Stomach (tissue), 9 donors: Measurements from ENCODE around the gene GALNT2. TPM values are rescaled to one million over a fixed set of nuclear protein-coding genes. Genes with fewer than 3 reads are reported as not detected.

Experiments
- DNase-seq, 2 donors: peaks; one replicate each; pipeline versions ENCODE4 v3.0.0 to v3.0.0-alpha.2; 2013 to 2019
- H3K27ac ChIP-seq, 5 donors: fragments of 200-600 bp in 4 of 5; sonication (generic) in 4 of 5; one replicate each; pipeline ENCODE4 v1.5.1; 2013 to 2019; ENCODE audit warnings: mild to moderate bottlenecking in 1 of 5, moderate library complexity in 1 of 5
- H3K27me3 ChIP-seq, 3 donors: fragments of 200-600 bp; sonication (generic); one replicate each; pipeline ENCODE4 v1.5.1; 2017 to 2019; ENCODE audit warnings: mixed run types in 1 of 3
- H3K36me3 ChIP-seq, 4 donors: fragments of 200-600 bp; sonication (generic); 1 replicate in 3 of 4; 2 replicates in 1 of 4; pipeline ENCODE4 v1.5.1; 2016 to 2019
- H3K4me1 ChIP-seq, 4 donors: fragments of 200-600 bp; sonication (generic); one replicate each; pipeline ENCODE4 v1.5.1; 2016 to 2019
- H3K4me3 ChIP-seq, 4 donors: fragments of 200-600 bp; sonication (generic) in 3 of 4; one replicate each; pipeline ENCODE4 v1.5.1; 2016 to 2019; ENCODE audit warnings: mild to moderate bottlenecking in 1 of 4
- H3K9me3 ChIP-seq, 4 donors: fragments of 200-600 bp; sonication (generic); one replicate each; pipeline ENCODE4 v1.5.1; 2016 to 2019
- CTCF ChIP-seq, 7 experiments: fragments of 450-650 bp in 4 of 7; fragments of 200-600 bp in 3 of 7; sonication (generic) in 3 of 7; IDR thresholded peaks; one replicate each; pipeline ENCODE4 v1.5.1; 2016 to 2019; ENCODE audit warnings: antibody characterized with exemption in 7 of 7, control low read depth in 2 of 7, mild to moderate bottlenecking in 1 of 7
- EP300 ChIP-seq: sonication (generic); formaldehyde crosslinking; IDR thresholded peaks from one replicate; pipeline ENCODE4 v1.6.1; 2017; ENCODE audit warnings: antibody characterized with exemption
- POLR2A ChIP-seq, 4 donors: fragments of 450-650 bp; IDR thresholded peaks; one replicate each; pipeline ENCODE4 v1.6.1; 2016; ENCODE audit warnings: antibody characterized with exemption in 4 of 4, control low read depth in 2 of 4, mild to moderate bottlenecking in 1 of 4, moderate library complexity in 1 of 4
- POLR2AphosphoS5 ChIP-seq, 3 donors: sonication (generic); formaldehyde crosslinking; IDR thresholded peaks; one replicate each; pipeline ENCODE4 v1.6.1; 2016; ENCODE audit warnings: antibody characterized with exemption in 3 of 3
- WGBS, 5 donors: extraction: QIAGEN DNeasy Blood & Tissue Kit in 3 of 5; methylation state at CpG; one replicate each; pipeline versions ENCODE4 v1.1.5 to v1.1.7; 2013 to 2018; 5-methylcytosine and 5-hydroxymethylcytosine counted together
- intact Hi-C: fragments of 100-400 bp; cut with DNase I; formaldehyde crosslinking; loops from one replicate; pipeline ENCODE4 v1.15.1; 2023; ENCODE audit warnings: low total_unique reads
- polyA plus RNA-seq, 3 donors: library from polyadenylated mRNA; stranded (reverse); fragments of 200-250 nt; gene quantifications; one replicate each; pipeline ENCODE4 v1.2.3, GENCODE V29; 2013
- total RNA-seq, 5 donors: library from RNA; depleted of rRNA; stranded (reverse); fragments of >200 nt; gene quantifications; one replicate each; pipeline versions ENCODE4 v1.1.0 to v1.2.3, GENCODE V29; 2014 to 2016
- donor health status: healthy with polysubstance abuse.
- donor health status: Bipolar disorder and iron deficiency.
- donor health status: healthy.

Gene GALNT2
- total and polyA plus RNA-seq, 8 donors, result 5.5 to 101 (median 43.1) TPM

- peaks cover 15 to 71% (median 31%) of the 10 kb centered on the region in 4 donors for H3K4me1 ChIP-seq
- no peak overlapping the region for H3K4me3 ChIP-seq
- H3K9me3 ChIP-seq, result no peaks in the 10 kb centered on the region
- no peaks in the 10 kb centered on the region for H3K27me3 ChIP-seq
- H3K36me3 ChIP-seq, result no peaks in the 10 kb centered on the region
- no peak overlapping the region for H3K27ac ChIP-seq
- intact Hi-C loops, result no loop called here
- TF ChIP-seq EP300 (no peak), CTCF (IDR thresholded peaks at IDR 0.05) (no peak), POLR2AphosphoS5 (IDR thresholded peaks at IDR 0.05) (no peak), POLR2A (IDR thresholded peaks at IDR 0.05) (no peak)
- DNase-seq, result peak in 1 of 2 donors; percentile 44
- 68 to 77% (median 70%) methylated on average over 8 of the region's 8 CpGs for WGBS, 5 donors
Observed at GRCh38 chr1:230160957-230161771, 94.1 kb downstream of the GALNT2 start.

GRCh38 chr1:230163205-230163604, 96.2 kb downstream of the GALNT2 start:
- Histone ChIP-seq H3K4me3 (no peak overlapping the region), H3K36me3 (no peaks in the 10 kb centered on the region), H3K9me3 (no peaks in the 10 kb centered on the region), H3K4me1 (peaks cover 15 to 76% (median 29%) of the 10 kb centered on the region in 4 donors), H3K27ac (no peak overlapping the region), H3K27me3 (no peaks in the 10 kb centered on the region)
- intact Hi-C loops, result no loop called here
- TF ChIP-seq POLR2A (IDR thresholded peaks at IDR 0.05), result no peak
- no peak for TF ChIP-seq POLR2AphosphoS5 (IDR thresholded peaks at IDR 0.05)
- no peak for TF ChIP-seq CTCF (IDR thresholded peaks at IDR 0.05)
- no peak for TF ChIP-seq EP300
- no peak for DNase-seq
- 83 to 96% (median 95%) methylated on average over 6 of the region's 6 CpGs for WGBS, 5 donors

GRCh38 chr1:230163719-230164118, 96.7 kb downstream of the GALNT2 start:
- Histone ChIP-seq H3K27me3 (no peaks in the 10 kb centered on the region), H3K4me3 (no peak overlapping the region), H3K4me1 (peaks cover 10 to 74% (median 26%) of the 10 kb centered on the region in 4 donors), H3K27ac (no peak overlapping the region), H3K36me3 (no peaks in the 10 kb centered on the region), H3K9me3 (no peaks in the 10 kb centered on the region)
- 86 to 96% (median 91%) methylated on average over 3 of the region's 3 CpGs for WGBS, 5 donors
- intact Hi-C loops, result no loop called here
- TF ChIP-seq EP300 (no peak), CTCF (IDR thresholded peaks at IDR 0.05) (no peak), POLR2AphosphoS5 (IDR thresholded peaks at IDR 0.05) (no peak), POLR2A (IDR thresholded peaks at IDR 0.05) (no peak)
- no peak for DNase-seq

- Histone ChIP-seq H3K27me3 (no peaks in the 10 kb centered on the region), H3K9me3 (no peaks in the 10 kb centered on the region), H3K36me3 (no peaks in the 10 kb centered on the region), H3K4me3 (no peak overlapping the region), H3K27ac (no peak overlapping the region), H3K4me1 (peaks cover 4 to 75% (median 19%) of the 10 kb centered on the region in 4 donors)
- 64 to 82% (median 73%) methylated on average over 4 of the region's 4 CpGs for WGBS, 5 donors
- intact Hi-C loops, result no loop called here
- TF ChIP-seq CTCF (IDR thresholded peaks at IDR 0.05) (no peak), POLR2AphosphoS5 (IDR thresholded peaks at IDR 0.05) (no peak), POLR2A (IDR thresholded peaks at IDR 0.05) (no peak), EP300 (no peak)
- no peak for DNase-seq
Observed at GRCh38 chr1:230165536-230165935, 98.5 kb downstream of the GALNT2 start.
